Right atrium auricular region (tissue), 2 donors: ENCODE measurements around the gene FLNA. TPM values are rescaled to one million over a fixed set of nuclear protein-coding genes. Genes with fewer than 3 reads are reported as not detected.

Source experiments
- DNase-seq: peaks from one replicate; pipeline ENCODE4 v3.0.0-alpha.2; 2019; ENCODE audit warnings: low spot score
- H3K27ac ChIP-seq, 2 donors: fragments of 200-600 bp; sonication (generic); 1 replicate in 1 of 2; 2 replicates in 1 of 2; pipeline ENCODE4 v1.5.1; 2016 to 2019
- H3K27me3 ChIP-seq, 2 donors: fragments of 200-600 bp; sonication (generic); one replicate each; pipeline versions ENCODE4 v1.5.1 to v1.6.0; 2017 to 2019
- H3K36me3 ChIP-seq: fragments of 200-600 bp; sonication (generic); one replicate; pipeline ENCODE4 v1.5.1; 2016
- H3K4me1 ChIP-seq, 2 donors: fragments of 200-600 bp; sonication (generic); one replicate each; pipeline versions ENCODE4 v1.5.1 to v1.6.0; 2017 to 2019
- H3K4me3 ChIP-seq, 2 donors: fragments of 200-600 bp; sonication (generic); 1 replicate in 1 of 2; 2 replicates in 1 of 2; pipeline ENCODE4 v1.5.1; 2017 to 2019; ENCODE audit warnings: mild to moderate bottlenecking in 1 of 2, moderate library complexity in 1 of 2
- H3K9me3 ChIP-seq, 2 donors: fragments of 200-600 bp; sonication (generic); one replicate each; pipeline ENCODE4 v1.5.1; 2019
- total RNA-seq, 2 donors: library from RNA; depleted of rRNA; stranded (reverse); fragments of >200 nt; gene quantifications; one replicate each; pipeline ENCODE4 v1.1.0, GENCODE V29; 2016
- TF ChIP-seq, protein P1 (sequence below), 2 donors: fragments of 200-600 bp; sonication (generic); IDR thresholded peaks; one replicate each; pipeline ENCODE4 v1.5.1; 2019; ENCODE audit warnings: antibody characterized with exemption in 2 of 2

FLNA gene
- total RNA-seq, 2 donors from 2014 or later, result 263 to 419 TPM

GRCh38 chrX:154354013-154354412, 20.4 kb downstream of the FLNA start:
- Histone ChIP-seq H3K27me3 (no peaks in the 10 kb centered on the region), H3K36me3 (peaks cover 90% of the 10 kb centered on the region), H3K4me1 (peaks cover 0 to 6% of the 10 kb centered on the region in 2 donors), H3K27ac (no peak overlapping the region), H3K9me3 (no peaks in the 10 kb centered on the region), H3K4me3 (no peak overlapping the region)
- TF ChIP-seq, protein P1, sequence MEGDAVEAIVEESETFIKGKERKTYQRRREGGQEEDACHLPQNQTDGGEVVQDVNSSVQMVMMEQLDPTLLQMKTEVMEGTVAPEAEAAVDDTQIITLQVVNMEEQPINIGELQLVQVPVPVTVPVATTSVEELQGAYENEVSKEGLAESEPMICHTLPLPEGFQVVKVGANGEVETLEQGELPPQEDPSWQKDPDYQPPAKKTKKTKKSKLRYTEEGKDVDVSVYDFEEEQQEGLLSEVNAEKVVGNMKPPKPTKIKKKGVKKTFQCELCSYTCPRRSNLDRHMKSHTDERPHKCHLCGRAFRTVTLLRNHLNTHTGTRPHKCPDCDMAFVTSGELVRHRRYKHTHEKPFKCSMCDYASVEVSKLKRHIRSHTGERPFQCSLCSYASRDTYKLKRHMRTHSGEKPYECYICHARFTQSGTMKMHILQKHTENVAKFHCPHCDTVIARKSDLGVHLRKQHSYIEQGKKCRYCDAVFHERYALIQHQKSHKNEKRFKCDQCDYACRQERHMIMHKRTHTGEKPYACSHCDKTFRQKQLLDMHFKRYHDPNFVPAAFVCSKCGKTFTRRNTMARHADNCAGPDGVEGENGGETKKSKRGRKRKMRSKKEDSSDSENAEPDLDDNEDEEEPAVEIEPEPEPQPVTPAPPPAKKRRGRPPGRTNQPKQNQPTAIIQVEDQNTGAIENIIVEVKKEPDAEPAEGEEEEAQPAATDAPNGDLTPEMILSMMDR (IDR thresholded peaks at IDR 0.05), result no peak
- DNase-seq, result no peak

DNA sequence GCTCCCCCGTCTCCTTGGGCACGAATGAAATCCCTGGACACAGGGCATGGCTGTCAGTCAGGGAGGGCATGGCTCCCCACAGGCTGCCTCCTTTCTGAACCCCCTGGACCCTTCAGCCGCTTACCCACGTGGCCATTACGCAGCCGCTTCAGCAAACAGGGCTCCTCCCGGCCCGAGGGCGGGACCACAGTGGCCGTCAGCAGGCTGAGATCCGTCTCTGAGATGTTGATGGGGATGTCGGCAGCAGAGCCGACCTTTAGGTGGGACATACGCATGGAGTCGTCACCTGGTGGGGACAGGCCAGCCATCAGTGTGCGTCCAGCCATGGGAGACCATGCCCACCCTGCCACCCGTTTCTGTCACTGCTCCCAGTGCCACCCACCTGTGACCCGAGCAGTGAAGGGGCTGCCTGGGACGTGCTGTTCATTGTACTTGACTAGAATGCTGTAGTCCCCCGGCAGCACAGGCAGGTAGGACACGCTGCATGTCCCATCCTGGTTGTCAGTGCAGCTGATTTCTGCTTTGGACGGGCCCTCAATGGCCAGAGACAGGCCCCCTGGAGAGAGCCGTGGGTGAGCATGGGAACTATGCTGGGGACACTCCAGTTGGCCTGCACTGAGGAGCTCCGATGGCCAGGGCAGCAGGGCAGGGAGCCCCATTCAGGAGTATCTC, 21.1 kb downstream of the FLNA start:
- H3K4me1 ChIP-seq, result no peaks in the 10 kb centered on the region
- H3K27ac ChIP-seq, result no peak overlapping the region
- peaks cover 89% of the 10 kb centered on the region for H3K36me3 ChIP-seq
- no peak overlapping the region for H3K4me3 ChIP-seq
- H3K27me3 ChIP-seq, result no peaks in the 10 kb centered on the region
- H3K9me3 ChIP-seq, result no peaks in the 10 kb centered on the region
- TF ChIP-seq, protein P1 (IDR thresholded peaks at IDR 0.05), result no peak
- no peak for DNase-seq

- TF ChIP-seq, protein P1 (IDR thresholded peaks at IDR 0.05), result no peak
- Histone ChIP-seq H3K4me1 (no peaks in the 10 kb centered on the region), H3K36me3 (peaks cover 81% of the 10 kb centered on the region), H3K9me3 (no peaks in the 10 kb centered on the region), H3K27me3 (no peaks in the 10 kb centered on the region), H3K4me3 (no peak overlapping the region), H3K27ac (no peak overlapping the region)
- no peak for DNase-seq
Observed at GRCh38 chrX:154352466-154352865, 22.0 kb downstream of the FLNA start.

- Histone ChIP-seq H3K4me1 (no peaks in the 10 kb centered on the region), H3K27ac (peak overlapping the region in 1 of 2 donors; percentile 13), H3K27me3 (no peaks in the 10 kb centered on the region), H3K9me3 (no peaks in the 10 kb centered on the region), H3K36me3 (peaks cover 76% of the 10 kb centered on the region), H3K4me3 (no peak overlapping the region)
- TF ChIP-seq, protein P1 (IDR thresholded peaks at IDR 0.05), result no peak
- no peak for DNase-seq
Observed at GRCh38 chrX:154352012-154352401, 22.4 kb downstream of the FLNA start.

DNA sequence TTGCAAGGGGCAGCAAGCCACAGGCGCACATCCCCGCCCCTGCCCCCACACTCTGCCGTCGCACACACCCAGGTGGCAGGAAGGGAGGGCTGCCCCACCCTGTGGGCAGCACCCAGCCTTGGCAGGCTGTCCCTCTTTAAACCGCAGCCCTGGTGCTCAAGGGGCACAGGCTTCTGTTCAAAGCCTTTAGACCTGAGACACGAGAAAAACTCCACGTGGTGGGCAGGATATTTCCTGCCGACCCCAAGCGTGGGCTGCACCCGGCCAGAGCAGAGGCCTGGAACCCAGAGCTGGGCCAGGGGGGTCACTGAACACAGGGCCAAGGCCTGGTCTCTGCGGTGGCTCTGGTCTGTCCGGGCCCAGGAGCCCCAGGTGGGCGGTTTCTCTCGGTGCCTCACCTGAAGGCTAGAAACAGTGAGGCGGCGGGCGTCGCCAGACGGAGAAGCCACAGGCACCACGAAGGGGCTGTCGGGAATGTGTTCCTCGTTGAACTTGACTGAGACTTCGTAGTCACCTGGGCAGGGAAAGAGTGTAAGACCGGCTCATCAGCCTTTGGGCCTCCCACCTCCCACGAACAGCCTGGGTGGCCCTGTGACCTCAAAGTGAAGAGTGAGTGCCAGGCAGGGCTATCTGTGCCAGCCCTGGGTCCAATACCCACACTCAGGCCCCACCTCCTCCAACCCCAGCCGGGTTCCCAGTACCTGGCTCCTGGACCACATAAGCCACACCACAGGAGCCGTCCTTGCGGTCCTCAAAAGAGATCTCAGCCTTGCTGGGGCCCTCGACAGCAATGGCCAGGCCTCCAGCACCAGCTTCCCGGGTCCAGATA, 23.0 kb downstream of the FLNA start:
- peak overlapping the region; percentile 11 to 13 for H3K27ac ChIP-seq
- H3K9me3 ChIP-seq, result no peaks in the 10 kb centered on the region
- no peak overlapping the region for H3K4me3 ChIP-seq
- TF ChIP-seq, protein P1 (IDR thresholded peaks at IDR 0.05), result no peak
- no peaks in the 10 kb centered on the region for H3K27me3 ChIP-seq
- no peaks in the 10 kb centered on the region for H3K4me1 ChIP-seq
- no peak for DNase-seq
- H3K36me3 ChIP-seq, result peaks cover 71% of the 10 kb centered on the region
